HG03558 (cell line): ENCODE data around the gene FIZ1.
"Not testable (repeated sequence)": the region's sequence is repeated elsewhere in the genome, so short reads cannot be mapped to it uniquely, and the experiment has no call there.

Experiments
- ATAC-seq: cut with Tn5 transposase; IDR thresholded peaks from one replicate; pipeline ENCODE4 v1.9.1; 2021; ENCODE audit warnings: moderate number of reproducible peaks; ENCODE audit not compliant: unreplicated experiment; ENCODE audit errors: extremely low read depth

The FIZ1 gene

DNA sequence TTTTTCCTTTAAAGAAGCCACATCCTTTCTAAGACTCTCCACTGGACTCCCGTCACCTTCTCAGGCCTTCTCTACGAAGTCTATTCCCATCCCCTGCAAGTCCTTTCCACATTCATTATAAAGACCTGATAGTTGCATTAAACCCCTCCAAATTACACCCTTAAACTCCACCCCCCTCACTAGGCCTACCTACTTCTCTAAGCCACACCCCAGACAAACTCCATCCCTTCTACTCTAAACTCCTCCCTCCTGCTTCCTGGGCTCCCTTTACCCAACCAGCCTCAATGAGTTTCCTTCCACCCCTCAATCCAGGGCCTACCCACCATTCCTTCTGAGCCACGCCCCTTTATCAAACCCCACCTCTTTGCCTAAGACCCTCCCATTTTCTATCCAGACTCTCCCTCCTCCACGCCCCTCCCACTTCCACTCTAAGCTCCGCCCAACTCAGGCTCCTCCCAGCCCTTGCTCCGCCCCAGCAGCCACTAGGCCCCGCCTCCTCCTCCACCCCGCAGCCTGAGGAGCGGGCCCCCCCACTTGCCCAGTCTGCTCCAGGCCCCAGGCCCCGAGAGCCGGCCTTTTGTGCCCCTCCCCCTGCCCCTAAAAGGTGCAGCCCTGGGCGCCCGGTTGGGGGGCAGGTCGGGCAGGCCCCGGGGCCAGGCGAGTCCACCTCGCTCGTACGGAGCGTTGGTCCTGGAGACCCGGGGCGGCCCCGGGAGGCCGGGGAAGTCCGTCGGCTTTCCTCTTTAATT lies 424 bp downstream of the FIZ1 start:
- ATAC-seq: peak; percentile 19

DNA sequence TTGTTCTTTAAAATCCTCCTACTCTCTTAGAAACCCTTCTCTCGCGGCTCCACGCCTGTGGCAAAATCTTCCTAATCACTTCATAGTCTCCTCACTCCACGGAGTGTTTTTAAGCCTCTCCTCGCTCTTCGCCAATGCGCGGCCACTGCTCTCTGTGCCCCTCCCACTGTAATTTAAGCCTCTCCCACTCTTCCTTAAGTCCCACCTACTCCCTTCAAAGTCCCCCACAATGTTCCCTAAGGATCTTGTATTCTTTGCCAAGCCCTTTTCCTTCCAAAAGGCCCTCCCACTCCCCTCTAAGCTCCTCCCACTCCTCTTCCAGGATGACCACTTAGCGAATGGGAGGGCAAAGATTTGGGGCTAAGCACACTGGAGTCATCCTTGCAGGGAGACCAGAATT lies 1.3 kb downstream of the FIZ1 start:
- no peak for ATAC-seq

DNA sequence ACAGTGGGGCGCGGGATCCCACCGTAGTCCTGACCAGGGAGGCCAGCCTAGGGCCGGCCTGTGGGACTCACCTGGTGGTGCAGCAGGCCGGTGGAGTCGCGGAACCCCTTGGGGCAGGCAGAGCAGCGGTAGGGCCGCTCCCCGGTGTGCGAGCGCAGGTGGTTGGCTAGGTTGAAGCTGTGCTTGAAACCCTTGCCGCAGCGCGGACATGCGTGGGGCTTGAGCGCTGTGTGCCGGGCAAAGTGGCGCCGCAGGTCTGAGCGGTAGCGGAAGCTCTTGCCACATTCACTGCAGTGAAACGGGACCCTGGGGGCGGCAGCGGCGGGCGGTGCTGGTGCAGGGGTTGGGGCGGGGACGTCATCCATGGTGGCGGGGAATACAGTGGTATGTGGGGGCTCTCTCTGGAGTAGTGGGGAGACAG lies 1.8 kb downstream of the FIZ1 start:
- ATAC-seq: no peak

DNA sequence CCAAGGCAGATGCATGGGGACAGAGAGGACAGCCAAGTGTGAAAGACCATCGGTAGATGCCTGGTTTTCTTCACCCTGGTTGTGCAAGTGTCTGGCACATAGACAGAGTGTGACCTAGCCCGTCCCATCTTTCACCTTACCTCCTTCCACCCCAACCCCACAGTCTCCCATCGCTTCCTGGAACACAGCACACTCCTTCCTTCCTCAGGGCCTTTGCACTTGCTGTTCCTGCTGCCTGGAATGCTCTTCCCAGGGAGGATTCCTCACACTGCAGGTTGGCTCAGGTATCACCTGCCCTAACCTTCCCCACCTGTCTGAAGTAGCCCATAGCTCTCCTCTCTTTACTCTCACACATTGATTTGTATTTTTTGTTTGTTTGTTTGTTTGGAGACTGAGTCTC lies 3.0 kb downstream of the FIZ1 start:
- no peak for ATAC-seq

DNA sequence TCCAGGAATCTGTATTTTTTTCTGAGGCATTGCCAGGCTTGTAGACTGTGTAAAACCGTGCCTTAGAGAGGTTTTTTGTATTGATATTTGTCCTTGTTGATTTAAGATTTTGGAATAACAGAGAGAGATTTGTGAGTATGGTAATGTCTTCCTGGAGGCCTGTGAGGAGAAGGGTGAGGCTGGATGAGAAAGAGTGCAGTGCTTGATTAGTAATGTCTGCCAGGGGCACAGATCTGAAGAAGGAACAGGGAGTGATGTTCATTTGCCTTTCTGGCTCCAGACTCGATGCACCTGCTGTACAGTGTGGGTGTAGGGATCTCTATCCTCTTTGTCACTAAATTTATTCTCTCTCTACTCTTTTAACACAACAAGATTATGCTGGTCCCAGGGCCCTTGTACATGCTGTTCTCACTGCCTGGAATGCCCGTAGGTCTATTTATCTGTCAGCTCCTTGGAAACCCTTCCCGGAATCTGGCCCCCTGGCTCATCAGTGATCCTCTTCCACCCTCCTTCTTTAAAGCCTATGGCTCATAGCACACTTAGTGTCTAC lies 4.2 kb downstream of the FIZ1 start:
- ATAC-seq: no peak

DNA sequence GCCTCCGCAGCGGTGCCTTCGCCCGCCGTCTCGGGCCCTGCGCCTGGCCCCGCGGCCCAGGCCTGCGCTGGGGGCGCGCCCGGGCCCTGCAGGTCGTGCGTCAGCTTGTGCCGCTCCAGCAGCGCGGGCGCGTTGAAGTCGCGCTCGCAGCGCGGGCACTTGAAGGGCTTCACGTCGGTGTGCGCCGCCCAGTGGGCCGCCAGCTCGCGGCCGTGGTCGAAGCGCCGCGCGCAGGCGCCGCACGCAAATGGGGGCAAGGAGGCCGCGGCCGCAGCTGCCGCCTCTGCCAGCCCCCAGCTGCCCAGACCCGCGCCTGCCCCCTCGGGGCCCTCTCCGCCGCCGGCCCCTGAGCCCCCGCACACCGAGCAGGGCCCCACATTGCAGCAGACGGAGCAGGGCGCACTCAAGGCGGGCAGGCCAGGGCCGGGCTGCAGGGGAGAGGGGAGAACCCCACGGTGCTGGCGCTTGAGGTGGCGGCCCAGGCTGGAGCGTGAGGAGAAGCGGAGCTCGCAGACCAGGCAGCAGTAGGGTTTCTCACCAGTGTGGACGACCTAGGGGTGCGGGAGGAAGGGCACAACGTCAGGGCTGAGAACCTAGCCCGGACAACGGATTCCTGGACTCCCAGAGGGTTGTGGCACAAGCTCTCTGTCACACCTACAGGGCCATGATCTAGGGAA lies 6.1 kb downstream of the FIZ1 start:
- no peak for ATAC-seq

DNA sequence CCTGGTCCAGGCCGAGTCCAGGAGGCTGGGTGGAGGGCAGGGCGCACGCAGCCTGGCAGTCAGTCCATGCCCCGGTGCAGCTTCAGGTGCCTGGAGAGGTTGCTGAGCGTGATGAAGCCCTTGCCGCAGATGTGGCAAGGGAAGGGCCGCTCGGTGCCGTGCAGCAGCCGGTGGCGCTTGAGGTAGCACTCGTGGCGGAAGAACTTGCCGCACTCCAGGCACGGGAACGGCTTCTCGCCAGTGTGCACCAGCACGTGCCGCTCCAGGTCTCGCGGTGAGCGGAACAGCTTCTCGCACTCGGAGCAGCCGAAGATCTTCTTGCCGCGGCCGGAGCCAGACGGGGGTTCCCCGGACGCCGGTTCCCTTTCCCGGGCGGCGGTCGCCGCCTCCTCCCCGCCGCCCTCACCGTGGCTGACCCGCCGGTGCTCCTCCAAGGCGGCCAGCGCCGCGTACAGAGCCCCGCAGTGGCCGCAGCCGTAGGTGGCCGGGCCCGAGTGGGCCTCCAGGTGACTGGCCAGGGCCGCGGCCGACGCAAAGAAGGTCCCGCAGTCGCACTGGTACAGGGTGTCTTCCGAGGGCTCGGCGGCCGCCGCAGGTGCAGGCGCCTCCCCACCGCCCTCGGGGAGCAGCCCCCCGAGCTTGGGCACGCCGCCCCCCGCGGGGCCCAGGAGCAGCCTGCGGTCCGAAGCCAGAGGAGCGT lies 6.8 kb downstream of the FIZ1 start:
- no peak for ATAC-seq

DNA sequence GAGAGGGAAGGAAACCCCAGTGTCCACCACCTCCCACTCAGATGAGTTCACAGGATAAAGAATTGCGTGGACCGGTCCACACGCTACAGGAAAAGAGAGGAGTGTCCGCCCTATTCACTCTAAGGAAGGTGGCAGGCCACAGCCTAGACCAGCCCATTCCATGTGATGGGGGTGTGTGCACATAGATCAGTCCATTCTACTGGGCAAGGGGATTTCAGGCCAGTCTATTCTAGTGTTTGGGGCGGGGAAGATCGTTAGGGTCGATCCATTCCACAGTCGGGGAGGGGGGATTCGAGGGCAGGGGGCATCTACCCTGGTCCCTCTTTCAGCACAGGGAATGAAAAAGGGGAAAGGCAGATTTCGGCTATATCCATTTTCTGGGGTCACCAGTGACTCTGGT lies 7.8 kb downstream of the FIZ1 start:
- ATAC-seq: no peak

DNA sequence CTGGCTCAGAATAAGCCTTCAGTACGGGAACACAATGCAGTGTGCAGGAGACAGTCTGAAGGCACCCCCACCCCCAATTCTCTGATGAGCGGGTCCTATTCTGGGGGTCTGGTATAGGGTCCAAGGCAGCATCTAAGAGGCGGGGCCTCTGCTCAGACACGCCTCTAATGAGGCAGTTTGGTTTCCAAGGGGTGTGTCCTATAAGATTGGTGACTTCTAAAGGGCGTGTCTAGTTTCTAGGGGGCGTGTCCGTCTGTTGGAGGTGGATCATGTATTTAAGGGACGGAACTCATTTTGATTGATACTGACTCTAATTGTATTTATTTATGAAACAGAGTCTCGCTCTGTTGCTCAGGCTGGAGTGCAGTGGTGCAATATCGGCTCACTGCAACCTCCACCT lies 8.7 kb downstream of the FIZ1 start:
- ATAC-seq: no peak

DNA sequence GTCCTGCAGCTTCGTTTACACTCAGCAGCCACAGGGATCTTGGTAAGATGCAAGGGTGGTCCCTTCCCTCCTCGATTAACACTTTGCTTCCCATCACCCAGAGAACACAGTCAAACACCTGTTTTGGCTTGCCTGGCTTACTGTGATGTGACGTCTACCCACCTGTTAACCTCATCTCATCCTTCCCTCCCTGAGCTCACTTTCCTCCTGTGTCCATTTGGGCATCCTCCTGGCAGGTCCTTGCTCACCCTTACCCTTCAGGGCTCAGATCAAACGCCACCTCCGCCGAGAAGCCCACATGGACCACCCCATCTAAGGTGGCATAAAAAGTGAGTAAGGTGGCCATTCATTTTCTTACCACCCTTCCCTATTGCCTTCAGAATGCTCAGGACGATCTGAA lies 9.2 kb downstream of the FIZ1 start:
- ATAC-seq: no peak

DNA sequence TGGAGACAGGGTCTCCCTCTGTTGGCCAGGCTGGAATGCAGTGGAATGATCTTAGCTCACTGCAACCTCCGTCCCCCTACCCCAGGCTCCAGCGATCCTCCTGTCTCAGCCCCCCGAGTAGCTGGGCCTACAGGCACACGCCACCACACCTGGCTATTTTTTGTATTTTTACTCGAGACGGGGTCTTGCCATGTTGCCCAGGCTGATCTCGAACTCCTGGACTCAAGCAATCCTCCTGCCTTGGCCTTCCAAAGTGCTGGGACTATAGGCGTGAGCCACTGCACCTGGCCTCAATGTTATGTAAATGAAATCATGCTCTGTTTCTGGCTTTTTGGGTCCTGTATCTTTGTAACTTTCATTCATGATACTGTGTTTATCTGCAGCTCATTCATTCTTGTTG lies 10.6 kb downstream of the FIZ1 start:
- ATAC-seq: no peak

DNA sequence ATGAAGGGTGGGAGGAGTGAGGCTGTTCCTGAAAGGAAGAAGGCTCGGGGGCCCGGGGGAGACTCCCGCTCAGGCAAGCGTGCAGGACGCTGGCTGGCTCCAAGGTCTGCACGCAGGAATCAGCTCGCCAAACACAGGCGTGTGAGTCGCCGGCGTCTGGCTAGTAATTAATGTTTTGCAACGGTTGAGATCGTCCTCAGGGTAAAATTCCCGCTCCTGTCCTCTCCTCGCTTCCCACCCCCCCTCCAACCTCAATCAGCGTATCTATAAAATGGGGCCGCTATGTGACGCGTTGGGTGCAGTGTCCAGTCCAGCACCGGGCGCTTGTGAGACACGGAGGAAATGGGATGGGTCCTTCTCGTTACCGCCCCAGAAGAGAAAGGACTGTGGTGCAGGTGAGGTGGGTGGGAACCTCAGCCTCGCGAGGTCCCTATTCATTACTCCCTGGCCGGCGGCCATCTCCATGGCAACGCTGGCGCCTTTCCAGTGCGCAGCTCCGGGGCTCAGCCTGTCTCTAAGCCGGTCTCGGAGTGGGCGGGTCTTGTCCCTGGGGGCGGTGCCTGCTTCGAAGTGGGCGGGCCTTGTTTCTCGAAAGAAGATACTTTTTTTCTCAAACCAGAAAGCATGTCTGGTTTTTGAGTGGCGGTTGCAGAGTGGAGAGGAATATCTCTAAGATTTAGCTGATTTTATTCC lies 12.2 kb downstream of the FIZ1 start:
- peak; percentile 65 for ATAC-seq

DNA sequence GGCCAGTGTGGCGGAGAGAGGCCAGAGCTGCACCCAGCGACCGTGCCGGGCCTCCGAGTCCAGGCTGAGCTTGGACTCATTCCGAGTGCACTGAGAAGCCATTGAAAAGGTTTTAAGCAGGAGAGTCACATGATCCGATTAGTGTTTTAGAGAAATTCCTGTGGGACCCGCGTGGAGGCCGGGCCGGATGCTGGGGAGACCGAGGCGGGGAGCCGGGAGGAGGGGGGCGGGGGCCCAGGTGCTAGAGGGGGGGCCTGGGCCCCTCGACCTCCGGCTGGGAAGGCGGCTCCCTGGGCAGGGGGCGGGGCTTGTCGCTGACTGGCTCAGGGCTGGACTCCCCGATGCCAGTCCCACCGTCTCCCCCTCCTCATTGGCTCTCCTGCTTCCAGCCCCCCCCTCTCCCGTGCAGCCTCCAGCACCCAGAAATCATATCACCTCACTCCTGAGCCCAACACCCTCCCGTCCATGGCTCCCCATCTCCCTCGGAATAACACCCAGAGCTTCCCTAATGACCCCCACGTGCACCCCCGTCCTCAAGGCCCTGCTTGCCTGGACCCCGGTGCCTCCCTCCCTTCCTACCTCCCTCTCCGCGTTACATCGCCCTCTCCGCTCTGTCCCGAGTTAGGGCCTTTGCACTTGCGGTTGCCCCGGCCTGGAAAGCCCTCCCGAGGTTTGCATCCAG lies 13.5 kb downstream of the FIZ1 start:
- ATAC-seq: no peak

DNA sequence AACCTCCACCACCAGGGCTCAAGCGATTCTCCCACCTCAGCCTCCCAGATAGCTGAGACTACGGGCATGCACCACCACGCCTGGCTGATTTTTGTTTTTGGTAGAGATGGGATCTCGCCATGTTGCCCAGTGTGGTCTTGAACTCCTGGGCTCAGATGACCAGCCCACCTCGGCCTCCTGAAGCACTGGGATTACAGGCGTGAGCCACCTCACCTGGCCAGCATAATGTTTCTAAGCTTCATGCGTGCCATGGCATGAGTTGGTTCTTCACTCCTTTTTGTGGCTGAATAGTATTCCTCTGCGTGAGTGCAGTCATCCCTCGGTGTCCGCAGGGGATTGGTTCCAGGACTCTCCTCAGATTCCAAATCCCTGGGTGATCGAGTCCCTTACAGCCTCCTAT lies 14.4 kb downstream of the FIZ1 start:
- no peak for ATAC-seq

DNA sequence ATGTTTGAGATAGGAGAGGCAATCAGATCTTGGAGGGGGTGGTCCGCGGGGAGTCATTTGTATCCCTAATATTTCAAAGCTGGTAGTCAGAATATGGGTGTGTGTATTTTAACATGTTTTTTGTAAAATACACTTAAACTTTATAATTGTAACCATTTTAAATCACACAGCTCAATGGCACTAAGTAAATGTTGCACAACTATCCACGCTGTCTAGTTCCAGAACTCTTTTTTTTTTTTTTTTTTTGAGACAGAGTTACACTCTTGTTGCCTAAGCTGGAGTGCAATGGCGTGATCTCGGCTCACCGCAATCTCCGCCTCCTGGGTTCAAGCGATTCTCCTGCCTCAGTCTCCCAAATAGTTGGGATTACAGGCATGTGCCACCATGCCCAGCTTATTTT lies 15.4 kb downstream of the FIZ1 start:
- not testable (repeated sequence) for ATAC-seq

DNA sequence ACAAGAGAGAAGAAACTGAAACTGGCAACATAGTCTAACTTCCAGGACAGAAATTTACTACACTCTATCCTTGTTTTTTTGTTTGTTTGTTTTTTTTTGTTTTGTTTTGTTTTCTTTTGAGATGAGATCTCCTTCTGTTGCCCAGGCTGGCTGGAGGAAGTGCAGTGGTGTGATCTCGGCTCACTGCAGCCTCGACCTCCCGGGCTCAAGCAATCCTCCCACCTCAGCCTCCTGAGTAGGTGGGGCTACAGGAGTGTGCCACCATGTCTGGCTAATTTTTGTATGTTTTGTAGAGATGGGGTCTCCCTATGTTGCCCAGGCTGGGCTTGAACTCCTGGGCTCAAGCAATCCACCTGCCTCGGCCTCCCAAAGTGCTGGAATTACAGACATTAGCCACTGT lies 17.0 kb downstream of the FIZ1 start:
- not testable (repeated sequence) for ATAC-seq

DNA sequence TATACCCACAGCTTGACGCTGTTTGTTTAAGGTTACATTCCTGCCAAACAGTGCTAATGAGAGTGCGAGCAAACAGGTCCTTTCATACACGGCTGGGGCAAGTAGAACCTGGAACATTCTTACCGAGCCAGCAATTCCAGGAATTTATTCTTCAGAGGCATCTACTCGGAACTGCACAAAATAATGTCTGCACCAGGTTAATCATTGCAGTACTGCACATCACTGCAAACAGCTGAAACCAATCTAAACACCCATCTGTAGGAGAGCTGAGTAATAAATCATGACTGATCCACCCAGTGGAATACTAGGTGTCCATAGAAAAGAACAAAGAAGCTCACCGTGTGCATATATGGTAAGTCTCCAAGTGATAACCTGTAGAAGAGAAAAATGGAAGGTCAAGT lies 17.5 kb downstream of the FIZ1 start:
- ATAC-seq: no peak

DNA sequence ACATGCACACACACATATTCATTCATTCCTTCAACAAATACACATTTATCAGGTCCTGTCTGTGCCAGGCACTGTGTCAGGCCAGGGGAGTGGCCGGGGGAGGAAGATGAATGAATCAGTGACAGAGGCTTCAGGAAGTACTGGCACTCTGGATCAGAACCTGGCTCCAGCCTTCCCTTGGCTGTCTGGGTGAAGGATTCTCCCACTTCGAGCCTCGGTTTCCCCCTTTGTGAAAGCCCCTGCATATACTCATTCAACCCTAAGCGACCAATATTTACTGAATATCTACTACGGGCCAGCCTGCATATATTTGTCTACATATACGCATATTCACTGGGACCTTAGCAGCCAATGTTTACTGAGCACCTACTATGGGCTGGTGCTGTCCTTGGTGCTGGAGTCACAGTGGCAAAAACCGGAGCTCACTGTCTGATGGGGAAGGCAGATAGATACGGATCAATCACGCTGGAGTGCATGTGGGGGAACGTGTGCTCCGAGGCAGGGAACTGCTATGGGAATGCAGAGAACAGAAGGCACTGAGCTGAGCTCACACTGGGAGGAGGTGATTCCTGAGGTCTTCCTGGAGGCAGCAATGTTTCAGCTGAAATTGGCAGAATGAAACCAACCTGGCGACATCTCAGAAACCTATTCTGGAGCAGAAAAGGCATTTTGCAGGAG lies 18.0 kb downstream of the FIZ1 start:
- ATAC-seq: no peak

DNA sequence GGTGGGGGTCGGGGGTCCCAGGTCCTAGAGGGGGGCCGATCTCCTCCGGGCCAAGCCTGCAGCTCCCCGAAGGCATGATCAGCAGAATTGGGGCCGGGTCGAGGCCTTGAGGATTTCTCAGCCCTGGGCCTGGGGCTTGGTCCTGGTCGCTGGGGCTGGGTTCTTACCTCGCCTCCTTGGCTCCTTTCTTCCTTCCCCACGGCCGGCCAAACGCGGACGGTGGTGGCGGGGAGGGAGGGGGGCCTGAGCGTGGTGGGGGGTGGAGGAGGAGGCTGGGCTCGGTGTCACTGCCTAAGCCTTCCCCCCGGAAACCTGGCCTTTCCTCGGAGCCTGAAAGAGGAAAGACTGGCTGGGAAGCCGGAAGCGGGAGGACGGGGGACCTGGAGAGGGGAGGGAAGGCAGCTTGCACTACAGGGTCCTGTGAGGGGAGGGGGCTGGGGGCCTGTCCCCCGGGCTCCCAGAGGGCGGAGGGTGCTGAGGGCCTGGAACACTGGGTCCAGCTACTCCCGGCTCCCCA lies 18.6 kb downstream of the FIZ1 start, which contains the start of gene ZNF579:
Gene ZNF579 (minus strand): TSS at position 221 of the 517 bp plus-strand sequence. CDS start 1,209 bp downstream, outside the sequence.
- no peak for ATAC-seq
